Nephron progenitor cell (in vitro differentiated cells): Measurements from ENCODE around the gene TMEM169.

Source experiments
- DNase-seq: peaks from one replicate; pipeline ENCODE4 v3.0.0; 2021
- H3K27ac Mint-ChIP-seq: 2 replicates; pipeline ENCODE4 v1.8.0; 2021; ENCODE audit warnings: mild to moderate bottlenecking, moderate library complexity, mixed read lengths
- H3K27me3 Mint-ChIP-seq: 2 replicates; pipeline ENCODE4 v1.8.0; 2021; ENCODE audit warnings: mild to moderate bottlenecking, low read depth, mixed read lengths; ENCODE audit not compliant: poor library complexity
- H3K36me3 Mint-ChIP-seq: 2 replicates; pipeline ENCODE4 v1.8.0; 2021; ENCODE audit warnings: low read depth, mixed read lengths
- H3K4me1 Mint-ChIP-seq: 2 replicates; pipeline ENCODE4 v1.8.0; 2021; ENCODE audit warnings: mixed read lengths
- H3K4me3 Mint-ChIP-seq: 2 replicates; pipeline ENCODE4 v1.8.0; 2021; ENCODE audit warnings: mild to moderate bottlenecking, moderate library complexity, mixed read lengths
- H3K9me3 Mint-ChIP-seq: 2 replicates; pipeline ENCODE4 v1.8.0; 2021; ENCODE audit warnings: mild to moderate bottlenecking, moderate library complexity, mixed read lengths
- TF ChIP-seq, protein P1 (sequence below): fragments of 200-600 bp; sonication (generic); IDR thresholded peaks from 2 replicates; pipeline ENCODE4 v1.5.0; 2021; ENCODE audit warnings: antibody characterized with exemption

The TMEM169 gene

GRCh38 chr2:216083464-216084281 lies 2.0 kb downstream of the TMEM169 start:
- H3K4me1 Mint-ChIP-seq: peaks cover 65% of the 10 kb centered on the region
- peak overlapping the region; percentile 99 for H3K4me3 Mint-ChIP-seq
- peak; percentile 63 for DNase-seq
- peak overlapping the region; percentile 99 for H3K27ac Mint-ChIP-seq
- no peaks in the 10 kb centered on the region for H3K27me3 Mint-ChIP-seq
- no peaks in the 10 kb centered on the region for H3K9me3 Mint-ChIP-seq
- peaks cover 17% of the 10 kb centered on the region for H3K36me3 Mint-ChIP-seq
- TF ChIP-seq, protein P1, sequence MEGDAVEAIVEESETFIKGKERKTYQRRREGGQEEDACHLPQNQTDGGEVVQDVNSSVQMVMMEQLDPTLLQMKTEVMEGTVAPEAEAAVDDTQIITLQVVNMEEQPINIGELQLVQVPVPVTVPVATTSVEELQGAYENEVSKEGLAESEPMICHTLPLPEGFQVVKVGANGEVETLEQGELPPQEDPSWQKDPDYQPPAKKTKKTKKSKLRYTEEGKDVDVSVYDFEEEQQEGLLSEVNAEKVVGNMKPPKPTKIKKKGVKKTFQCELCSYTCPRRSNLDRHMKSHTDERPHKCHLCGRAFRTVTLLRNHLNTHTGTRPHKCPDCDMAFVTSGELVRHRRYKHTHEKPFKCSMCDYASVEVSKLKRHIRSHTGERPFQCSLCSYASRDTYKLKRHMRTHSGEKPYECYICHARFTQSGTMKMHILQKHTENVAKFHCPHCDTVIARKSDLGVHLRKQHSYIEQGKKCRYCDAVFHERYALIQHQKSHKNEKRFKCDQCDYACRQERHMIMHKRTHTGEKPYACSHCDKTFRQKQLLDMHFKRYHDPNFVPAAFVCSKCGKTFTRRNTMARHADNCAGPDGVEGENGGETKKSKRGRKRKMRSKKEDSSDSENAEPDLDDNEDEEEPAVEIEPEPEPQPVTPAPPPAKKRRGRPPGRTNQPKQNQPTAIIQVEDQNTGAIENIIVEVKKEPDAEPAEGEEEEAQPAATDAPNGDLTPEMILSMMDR: no peak

- Mint-ChIP-seq H3K27me3 (no peaks in the 10 kb centered on the region), H3K4me1 (peaks cover 63% of the 10 kb centered on the region), H3K9me3 (no peaks in the 10 kb centered on the region), H3K4me3 (peak overlapping the region; percentile 99), H3K36me3 (peaks cover 21% of the 10 kb centered on the region), H3K27ac (peak overlapping the region; percentile 99)
- DNase-seq: no peak
- TF ChIP-seq, protein P1: no peak
Measured at GRCh38 chr2:216084547-216084946, 2.8 kb downstream of the TMEM169 start.

- DNase-seq: no peak
- Mint-ChIP-seq H3K27me3 (no peaks in the 10 kb centered on the region), H3K4me1 (peaks cover 52% of the 10 kb centered on the region), H3K27ac (no peak overlapping the region), H3K9me3 (no peaks in the 10 kb centered on the region), H3K4me3 (no peak overlapping the region), H3K36me3 (peaks cover 31% of the 10 kb centered on the region)
- TF ChIP-seq, protein P1: no peak
Measured at GRCh38 chr2:216086207-216086893, 4.6 kb downstream of the TMEM169 start.

- Mint-ChIP-seq H3K36me3 (peaks cover 27% of the 10 kb centered on the region), H3K4me3 (no peak overlapping the region)
Measured at GRCh38 chr2:216090369-216090786, 8.7 kb downstream of the TMEM169 start.

GRCh38 chr2:216092646-216093045 lies 10.9 kb downstream of the TMEM169 start:
- DNase-seq: no peak
- peak overlapping the region; percentile 68 for H3K27ac Mint-ChIP-seq
- no peak overlapping the region for H3K4me3 Mint-ChIP-seq
- H3K9me3 Mint-ChIP-seq: no peaks in the 10 kb centered on the region
- H3K27me3 Mint-ChIP-seq: no peaks in the 10 kb centered on the region
- peaks cover 22% of the 10 kb centered on the region for H3K36me3 Mint-ChIP-seq
- H3K4me1 Mint-ChIP-seq: peaks cover 12% of the 10 kb centered on the region
- TF ChIP-seq, protein P1: no peak

More at GRCh38 chr2:216090369-216090786, 8.7 kb downstream of the TMEM169 start:
- H3K27ac Mint-ChIP-seq: no peak overlapping the region
- H3K4me1 Mint-ChIP-seq: peaks cover 23% of the 10 kb centered on the region
- H3K27me3 Mint-ChIP-seq: no peaks in the 10 kb centered on the region
- DNase-seq: no peak
- TF ChIP-seq, protein P1: no peak
- no peaks in the 10 kb centered on the region for H3K9me3 Mint-ChIP-seq
